Stimulated activated CD8-positive, alpha-beta memory T cell treated with anti-CD3 and anti-CD28 coated beads, Interleukin-2, amount 100 ng/mL, for 1 hour (primary cell): ENCODE results near the gene ABHD10.

Experiments used
- DNase-seq, 2 donors: peaks; one replicate each; pipeline ENCODE4 v3.0.0-alpha.2; 2020; ENCODE audit warnings: low read depth in 2 of 2

The ABHD10 gene

GRCh38 chr3:111965484-111965883 lies 13.3 kb upstream of the ABHD10 start:
- no peak for DNase-seq

GRCh38 chr3:111967068-111967467 lies 11.8 kb upstream of the ABHD10 start:
- DNase-seq, result no peak

- DNase-seq, result peak; percentile 59 to 60
Observed at GRCh38 chr3:111967651-111968274, 11.1 kb upstream of the ABHD10 start.

- DNase-seq, result no peak
Observed at GRCh38 chr3:111968319-111969054, 10.3 kb upstream of the ABHD10 start.

GRCh38 chr3:111970376-111970775 lies 8.4 kb upstream of the ABHD10 start:
- DNase-seq, result no peak

GRCh38 chr3:111971533-111972130 lies 7.2 kb upstream of the ABHD10 start:
- DNase-seq, result no peak

- no peak for DNase-seq
Observed at GRCh38 chr3:111972891-111973290, 5.9 kb upstream of the ABHD10 start.

GRCh38 chr3:111975131-111975530 lies 3.7 kb upstream of the ABHD10 start:
- no peak for DNase-seq

- no peak for DNase-seq
Observed at GRCh38 chr3:111976254-111976653, 2.6 kb upstream of the ABHD10 start.

- no peak for DNase-seq
Observed at GRCh38 chr3:111979434-111980038, 710 bp downstream of the ABHD10 start.

- DNase-seq, result no peak
Observed at GRCh38 chr3:111980716-111981456, 2.1 kb downstream of the ABHD10 start.

- no peak for DNase-seq
Observed at GRCh38 chr3:111981457-111981763, 2.6 kb downstream of the ABHD10 start.

- DNase-seq, result no peak
Observed at GRCh38 chr3:111984636-111985298, 5.9 kb downstream of the ABHD10 start.

- no peak for DNase-seq
Observed at GRCh38 chr3:111986800-111987199, 8.0 kb downstream of the ABHD10 start.

- DNase-seq, result no peak
Observed at GRCh38 chr3:111989061-111989678, 10.3 kb downstream of the ABHD10 start.

GRCh38 chr3:111993038-111993437 lies 14.2 kb downstream of the ABHD10 start:
- DNase-seq, result no peak

- DNase-seq, result no peak
Observed at GRCh38 chr3:111998636-111999483, 20.0 kb downstream of the ABHD10 start, which contains the start of gene TAGLN3. TSS of gene TAGLN3 (plus strand) at chr3:111998922. CDS start at chr3:111999423, 501 bp downstream.

- DNase-seq, result no peak
Observed at GRCh38 chr3:111999484-112000324, 20.9 kb downstream of the ABHD10 start.

GRCh38 chr3:112000367-112000771 lies 21.5 kb downstream of the ABHD10 start:
- no peak for DNase-seq
